Measurements from ENCODE around the gene IRF2.
A peak's percentile ranks its signal among the peaks of the same experiment; 100 is the strongest.

The IRF2 gene

DNA sequence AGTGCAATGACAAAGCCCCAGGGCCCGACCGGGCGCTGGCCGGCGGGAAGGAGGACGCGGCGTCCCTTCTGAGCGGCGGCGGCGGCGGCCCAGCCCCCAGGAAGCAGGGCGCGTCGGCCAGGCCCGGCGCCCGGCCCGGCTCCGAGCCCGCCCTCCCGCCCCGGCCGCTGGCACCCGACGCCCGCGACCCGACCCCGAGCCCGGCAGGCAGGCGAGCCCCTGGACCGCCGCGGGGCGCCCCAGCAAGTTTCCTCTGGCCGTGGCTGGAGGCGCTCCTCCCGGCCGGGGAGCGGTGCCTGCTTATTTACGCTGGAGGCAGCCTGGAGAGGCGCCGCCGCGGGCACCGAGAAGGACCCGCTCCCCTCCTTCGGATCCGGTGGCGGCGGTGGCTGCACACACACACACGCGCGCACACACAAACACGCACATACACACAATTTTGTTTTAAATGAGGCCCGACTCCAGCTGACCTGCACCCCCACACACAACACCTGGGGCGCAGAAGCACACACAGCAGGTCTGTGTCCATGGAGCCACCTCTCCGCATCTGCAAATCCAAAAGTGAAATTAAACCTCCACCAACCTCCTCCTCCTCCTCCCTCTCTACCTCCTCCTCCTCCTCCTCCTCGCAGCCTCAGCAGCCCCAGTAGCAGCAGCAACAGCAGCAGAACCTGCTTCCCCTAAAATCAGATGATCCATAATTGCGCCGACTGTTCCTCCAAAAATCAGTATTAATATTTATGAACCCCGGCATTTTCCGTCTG, 669 bp downstream of the IRF2 start:
- DNase-seq (ENCODE audit: low spot score), result peak; percentile 42

DNA sequence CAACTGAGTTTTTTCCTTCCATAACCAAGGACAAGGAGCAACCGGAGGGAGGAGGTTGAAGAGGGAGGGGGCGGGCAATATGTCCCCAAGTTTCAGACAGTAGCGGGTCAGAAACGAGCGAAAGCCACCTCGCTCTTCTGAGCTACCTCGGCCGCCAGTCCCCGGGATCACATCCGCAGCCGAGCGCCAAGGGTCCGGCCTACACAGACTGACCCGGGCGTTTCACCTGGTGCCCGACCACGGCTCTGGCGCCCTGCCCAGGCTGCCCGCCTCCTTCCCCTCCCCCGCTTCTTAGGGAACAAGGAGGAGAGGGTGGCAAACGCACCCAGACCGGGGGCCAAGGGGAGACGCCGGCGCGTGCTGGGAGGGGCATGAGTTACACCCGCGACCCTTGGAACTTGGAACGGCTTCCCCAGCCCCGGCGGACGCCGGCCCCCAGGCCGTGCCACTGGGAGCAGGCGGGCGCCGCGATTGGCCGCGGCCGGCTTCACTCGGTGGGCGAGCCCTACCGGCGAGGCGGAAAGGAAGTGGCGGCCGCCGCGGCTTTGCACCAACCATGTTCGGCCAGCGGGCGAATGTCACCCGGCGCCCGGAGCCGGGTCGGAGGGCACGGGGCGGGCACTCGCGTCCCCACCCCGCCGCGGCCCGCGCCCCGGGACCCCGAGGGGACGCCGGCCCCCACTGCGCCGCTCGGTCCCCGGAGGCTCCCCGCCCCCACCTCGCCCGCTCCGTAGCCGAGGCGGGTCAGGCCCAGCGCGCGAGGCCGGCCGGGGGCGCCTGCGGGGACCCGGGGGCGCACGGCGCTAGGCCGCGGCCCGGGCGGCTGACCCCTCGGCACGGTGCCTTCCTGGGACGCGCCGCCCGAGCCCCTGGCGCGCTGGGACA, 1.5 kb downstream of the IRF2 start:
- DNase-seq (ENCODE audit: low spot score), result peak; percentile 62

DNA sequence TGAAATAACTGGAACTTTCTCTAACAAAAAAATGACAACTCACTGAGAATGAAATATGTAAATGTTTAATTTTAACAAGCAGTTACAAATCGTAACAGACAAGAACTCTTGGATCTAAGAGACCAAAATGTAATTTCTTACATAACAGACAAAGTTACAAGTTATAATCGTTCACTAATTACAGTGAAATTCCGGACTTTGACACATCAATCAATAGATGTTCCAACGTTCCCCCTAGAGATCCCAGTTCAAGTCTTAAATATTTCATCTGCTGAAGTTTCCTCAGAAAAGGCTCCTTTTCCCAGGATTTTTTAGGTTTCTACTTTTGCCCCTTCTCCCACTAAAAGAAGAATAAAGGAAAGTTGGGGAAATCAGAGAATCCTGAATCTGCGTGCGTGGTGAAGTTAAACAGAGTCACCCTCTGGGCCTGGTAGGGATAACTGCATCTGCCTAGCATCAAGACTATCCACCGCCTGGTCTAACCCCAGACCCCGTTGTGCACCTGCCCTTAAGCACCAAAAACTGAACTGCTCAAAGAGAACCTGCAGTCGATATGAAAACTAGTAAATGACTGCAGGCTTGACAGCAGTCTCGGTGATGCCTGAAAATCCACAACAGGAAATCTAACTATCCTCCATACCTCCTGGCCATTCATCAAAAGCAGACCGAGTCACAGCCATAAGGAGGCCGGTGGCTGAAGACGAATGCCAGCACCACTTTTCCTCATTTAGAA, 2.3 kb downstream of the IRF2 start:
- DNase-seq (ENCODE audit: low spot score), result peak; percentile 49

DNA sequence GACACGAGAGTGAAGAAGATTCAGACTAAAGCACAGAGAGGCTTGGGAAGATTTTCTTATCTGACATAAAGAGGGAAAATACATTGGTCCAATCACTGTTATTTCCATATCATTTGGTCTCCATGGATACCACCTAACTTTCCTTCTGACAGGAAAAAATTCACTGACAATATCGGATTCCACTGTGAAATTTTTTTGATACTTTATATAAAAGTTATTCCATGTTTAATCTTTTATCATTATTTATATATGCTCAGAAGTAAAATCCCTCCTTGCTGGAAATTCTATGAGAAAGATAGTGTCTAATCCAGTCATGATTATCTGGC, 3.6 kb downstream of the IRF2 start:
- DNase-seq (ENCODE audit: low spot score), result no peak

DNA sequence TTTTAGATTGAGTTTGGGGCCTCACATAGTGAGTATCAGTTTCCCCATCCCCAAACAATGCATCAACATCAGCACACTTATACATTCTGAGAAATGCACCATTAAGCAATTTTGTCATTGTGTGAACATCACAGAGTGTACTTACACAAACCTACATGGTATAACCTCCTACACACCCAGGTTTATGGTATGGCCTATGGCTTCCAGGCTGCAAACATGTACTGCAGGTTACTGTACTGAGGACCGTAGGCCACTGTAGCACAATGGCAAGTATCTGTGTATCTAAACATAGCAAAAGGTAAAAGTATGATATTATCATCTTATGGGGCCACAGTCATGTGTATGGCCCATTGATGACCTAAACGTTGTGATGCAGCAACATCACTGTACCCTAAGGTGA, 7.7 kb downstream of the IRF2 start:
- no peak for DNase-seq (ENCODE audit: low spot score)

DNA sequence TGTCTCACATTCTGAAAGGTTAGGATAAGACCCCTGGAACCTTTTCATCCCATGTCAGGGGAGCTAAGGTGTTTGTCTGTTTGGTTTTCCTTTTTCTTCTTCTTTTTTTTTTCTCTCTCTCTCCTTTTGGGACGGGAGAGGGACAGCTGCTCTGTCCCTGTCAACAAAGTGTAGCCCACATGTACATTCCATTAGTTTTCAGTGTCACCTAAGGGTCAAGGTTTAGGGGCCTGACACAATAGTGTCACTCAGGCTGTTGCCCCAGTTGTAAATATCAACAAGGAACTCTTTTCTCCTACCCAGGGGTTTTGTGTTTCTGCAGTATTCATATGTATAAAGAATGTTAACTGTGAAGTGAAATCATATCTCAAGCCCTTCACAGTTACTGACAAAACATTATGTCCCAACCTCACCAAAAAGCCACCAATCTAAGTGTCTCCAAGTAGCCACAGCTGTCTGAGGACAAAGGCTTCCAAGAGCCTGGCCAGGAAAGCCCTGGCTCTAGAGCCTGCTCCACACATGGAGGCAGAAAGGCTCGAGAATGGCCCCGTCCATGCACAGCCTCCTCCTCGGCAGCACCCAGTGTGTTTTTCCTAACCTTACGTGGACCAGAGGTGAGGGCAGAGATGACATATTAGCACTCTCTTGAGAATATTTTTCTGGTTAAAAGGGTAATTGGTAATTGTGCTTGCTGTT, 9.4 kb downstream of the IRF2 start:
- DNase-seq (ENCODE audit: low spot score), result no peak

DNA sequence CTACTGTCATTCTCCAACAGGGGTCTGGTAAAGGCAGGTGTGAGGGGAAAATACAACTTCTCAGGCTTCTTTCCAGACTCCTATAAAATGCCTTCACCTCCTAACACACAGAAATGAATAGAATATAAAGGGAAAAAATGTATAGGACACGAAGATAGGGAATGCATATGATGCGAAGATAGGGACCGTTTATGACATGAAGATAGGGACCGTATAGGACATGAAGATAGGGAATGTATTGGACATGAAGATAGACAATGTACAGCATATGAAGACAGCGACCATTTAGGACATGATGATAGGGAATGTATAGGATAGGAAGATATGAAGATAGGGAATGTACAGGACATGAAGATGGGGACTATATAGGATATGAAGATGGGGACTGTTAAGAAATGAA, 10.5 kb downstream of the IRF2 start:
- no peak for DNase-seq (ENCODE audit: low spot score)

DNA sequence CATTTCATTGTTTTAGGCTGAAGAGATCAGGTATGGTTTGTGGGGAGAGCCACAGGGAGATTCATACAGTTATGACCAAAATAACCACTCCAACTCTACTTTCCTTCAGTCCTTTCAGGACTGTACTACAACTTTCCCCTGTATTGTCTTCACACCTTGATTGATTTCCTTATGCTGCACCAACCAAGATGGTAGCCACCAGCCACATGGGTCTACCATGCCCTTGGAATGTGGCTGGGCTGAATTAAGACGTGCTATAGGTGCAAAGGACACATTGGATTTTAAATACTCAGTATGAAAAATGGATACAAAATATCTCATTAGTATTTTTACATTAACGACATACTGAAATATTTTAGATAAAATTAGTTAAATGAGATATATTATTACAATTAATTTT, 11.2 kb downstream of the IRF2 start:
- no peak for DNase-seq (ENCODE audit: low spot score)

DNA sequence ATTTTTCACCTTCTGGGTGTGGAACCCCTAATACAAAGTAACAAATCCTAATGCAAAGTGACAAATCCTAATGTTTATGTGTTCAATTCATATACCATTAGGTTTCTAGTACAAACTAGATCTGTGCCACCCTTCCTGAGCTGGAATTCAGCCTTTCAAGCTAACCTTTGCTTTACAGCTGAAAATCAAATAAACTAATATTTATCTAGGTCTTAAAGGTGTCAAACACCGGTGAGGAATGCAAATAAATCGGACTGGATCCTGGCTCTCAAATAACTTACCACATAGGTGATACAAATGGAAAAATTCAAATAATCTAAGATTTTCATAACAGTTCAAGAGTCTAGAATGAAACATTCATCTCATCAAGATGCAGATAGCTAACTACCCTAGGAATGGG, 11.6 kb downstream of the IRF2 start:
- DNase-seq (ENCODE audit: low spot score), result no peak

DNA sequence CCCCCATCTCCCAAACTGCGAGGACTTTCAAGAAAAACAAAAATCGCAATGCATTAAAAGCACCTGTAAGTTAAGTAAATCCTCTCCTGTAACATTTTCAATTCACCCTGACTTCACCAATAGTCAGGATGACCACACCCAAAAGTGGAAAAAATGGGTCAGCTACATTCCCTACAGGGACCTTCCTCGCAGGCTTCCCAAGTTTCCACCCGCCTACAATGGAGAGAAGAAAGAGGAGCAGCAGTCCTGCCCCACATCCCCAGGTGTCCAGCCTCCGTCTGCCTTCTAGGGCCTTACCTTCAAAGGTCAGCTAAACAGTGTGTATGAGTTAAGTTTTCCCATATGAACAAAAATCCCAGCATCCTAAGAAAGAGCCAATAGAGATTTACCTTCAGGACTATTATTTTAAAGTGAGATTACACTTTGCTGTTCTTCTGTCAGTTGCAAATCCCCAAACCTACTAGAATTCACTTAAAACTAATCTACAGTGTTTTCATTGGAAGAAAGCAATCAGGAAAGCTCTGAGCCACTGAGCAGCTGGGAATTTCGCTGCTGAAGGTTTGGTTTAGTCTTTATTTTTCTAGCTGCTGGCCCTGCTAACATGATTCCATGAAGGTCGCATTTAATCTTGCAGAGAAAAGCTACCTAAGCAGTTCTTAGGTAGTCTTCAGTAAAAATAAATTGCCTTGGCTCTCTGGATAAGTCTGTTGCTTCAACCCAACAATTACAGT, 12.5 kb downstream of the IRF2 start:
- no peak for DNase-seq (ENCODE audit: low spot score)

DNA sequence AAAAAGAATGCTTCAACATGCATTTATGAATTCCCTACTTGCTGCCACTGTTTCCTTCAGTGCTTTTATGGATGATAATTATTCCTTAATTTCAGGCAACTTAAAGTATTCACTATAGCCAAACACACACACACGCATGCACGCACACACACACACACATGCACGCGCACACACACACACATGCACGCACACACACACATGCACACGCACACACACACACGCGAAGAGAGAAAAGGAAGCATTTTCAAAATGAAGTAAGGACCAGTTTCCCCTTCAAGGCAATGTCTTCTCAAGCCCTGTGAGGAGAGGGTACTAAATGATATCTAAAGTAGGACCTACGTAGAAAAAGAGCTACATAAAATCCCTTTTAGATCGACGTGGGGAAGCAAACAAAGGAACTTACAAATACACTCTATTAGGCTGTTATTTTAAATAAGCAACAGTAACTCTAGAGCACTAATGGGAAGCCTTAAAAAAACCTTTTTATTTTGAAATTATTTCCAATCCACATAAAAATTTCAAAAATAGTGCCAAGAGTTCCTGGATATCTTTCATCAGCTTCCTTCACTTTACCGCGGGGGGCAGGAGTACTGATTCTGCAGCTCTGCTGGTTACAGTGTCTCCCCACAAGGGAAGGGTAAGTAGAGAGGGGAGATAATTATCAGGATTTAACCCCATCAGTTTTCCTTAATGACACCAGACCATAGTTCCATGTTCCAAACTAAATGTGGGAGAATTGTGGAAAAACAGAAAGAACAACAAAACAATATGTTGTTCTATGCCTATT, 13.7 kb downstream of the IRF2 start:
- no peak for DNase-seq (ENCODE audit: low spot score)

DNA sequence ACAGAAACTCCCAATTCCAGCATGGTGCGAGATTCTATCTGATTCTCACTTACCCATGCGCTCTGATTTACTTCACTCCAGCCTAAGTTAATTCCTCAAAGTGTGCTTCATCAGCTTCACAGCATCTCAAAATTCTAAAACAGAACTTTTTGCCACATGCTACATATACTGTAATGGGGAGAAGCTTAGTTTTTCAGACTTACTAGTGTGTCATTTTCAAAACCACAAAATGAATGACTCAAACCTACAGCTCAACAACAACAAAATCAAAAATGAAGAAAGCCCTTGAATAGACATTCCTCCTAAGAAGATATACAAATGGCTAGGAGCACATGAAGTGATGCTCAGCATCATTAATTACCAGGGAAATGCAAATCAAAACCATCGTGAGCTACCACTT, 14.9 kb downstream of the IRF2 start:
- DNase-seq (ENCODE audit: low spot score), result no peak

DNA sequence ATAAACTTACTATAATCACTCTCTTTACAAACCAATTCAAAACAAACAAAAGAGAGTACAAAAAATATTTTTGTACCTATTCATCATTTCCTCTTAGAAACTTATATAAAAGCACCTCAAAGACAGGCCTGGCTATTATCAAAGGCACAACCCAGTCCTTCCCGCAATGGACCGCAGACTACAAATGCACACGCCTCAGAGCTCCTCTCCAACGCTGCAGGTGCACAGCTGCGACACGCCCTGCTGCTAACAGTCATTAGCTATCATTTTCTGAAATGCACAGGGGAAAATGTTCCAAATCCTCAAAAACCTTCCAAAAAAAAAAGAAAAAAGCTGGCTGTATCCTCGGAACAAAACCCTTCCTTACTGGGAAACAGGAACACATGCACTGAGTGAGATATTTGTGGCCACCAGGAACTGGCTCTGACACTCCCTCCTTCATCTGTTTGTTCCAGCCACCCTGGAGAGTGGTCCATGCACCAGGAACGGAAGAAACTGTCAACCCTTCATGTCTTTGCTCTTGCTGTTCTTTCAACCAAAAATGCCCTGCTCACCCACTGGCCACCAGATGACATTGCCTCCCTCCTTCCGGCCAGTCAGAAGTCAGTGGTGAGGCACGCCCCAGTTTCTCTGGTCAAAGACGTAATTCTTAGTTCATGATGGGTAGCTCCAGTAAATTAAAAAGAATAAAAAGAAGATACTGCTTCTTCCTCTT, 16.7 kb downstream of the IRF2 start:
- no peak for DNase-seq (ENCODE audit: low spot score)

DNA sequence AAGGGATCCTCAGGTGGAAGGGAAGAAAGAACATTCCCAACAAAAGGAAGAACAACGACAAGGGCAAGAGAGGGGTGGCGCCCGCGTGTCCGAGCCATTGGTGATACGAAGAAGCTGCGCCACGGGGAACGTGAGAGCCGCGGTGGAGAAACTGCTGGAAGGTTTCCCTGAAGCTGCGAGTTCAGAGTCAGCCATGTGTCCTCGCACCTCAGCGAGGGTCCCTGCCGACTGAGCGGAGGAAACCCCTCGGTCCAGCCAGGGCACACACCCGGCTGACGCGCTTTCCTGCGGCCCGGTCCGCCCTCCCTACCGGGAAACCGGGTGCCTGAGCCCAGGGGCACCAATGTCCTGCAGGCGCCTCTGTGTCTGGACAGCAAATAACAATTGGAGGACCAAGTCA, 18.0 kb downstream of the IRF2 start:
- no peak for DNase-seq (ENCODE audit: low spot score)

DNA sequence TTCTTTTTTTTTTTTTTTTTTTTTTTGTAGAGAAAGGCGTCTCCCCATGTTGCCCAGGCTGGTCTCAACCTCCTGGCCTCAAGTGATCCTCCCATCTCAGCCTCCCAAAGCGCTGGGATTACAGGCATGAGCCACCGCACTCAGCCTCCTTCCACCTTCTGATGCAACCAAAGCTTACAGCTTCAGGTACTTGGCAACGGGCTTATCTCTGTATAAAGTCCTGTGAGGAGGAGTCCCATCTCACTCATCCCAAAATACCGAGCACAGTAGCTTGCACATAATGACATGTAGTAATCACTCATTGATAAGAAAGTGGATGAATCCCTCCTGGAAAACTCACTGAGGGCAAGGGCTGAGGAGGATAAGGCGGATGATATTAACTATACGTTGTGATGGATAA, 19.1 kb downstream of the IRF2 start:
- no peak for DNase-seq (ENCODE audit: low spot score)

DNA sequence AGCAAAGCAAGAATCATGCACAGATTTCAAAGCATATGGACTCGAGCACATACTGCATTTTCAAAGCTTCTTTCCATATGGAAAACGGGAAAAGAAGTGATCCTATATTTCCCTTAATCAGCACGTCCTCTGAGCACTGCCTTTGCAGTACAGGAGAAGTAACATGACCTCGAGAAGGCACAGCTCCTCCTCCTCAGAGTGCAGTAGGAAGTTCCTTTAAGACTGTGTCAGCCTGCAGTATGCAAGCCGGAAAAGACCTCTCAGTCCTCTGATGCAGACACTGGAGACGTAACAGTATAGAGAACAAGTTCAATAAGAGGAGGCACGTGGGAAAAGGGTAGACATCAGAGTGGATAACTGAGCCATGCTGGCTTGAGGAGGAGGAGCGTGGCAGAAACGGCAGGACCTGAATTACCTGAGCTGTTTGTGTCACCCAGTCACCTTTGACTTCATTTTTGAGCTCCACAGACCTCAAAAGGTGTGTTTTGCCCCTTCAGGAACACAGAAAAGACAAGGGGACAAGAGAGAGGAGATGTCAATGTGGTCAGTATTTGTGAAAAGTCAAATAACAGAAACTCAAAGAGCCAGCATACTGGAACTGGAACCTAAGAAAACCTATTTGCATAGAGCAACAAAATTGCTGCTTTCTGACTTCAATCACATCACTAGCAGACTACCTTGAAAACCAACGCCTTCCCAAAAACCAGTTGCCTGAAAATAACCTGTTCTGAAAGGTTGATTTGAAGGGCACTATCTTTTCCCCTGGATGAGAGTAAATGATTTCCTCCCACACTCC, 20.8 kb downstream of the IRF2 start:
- DNase-seq (ENCODE audit: low spot score), result peak; percentile 35

DNA sequence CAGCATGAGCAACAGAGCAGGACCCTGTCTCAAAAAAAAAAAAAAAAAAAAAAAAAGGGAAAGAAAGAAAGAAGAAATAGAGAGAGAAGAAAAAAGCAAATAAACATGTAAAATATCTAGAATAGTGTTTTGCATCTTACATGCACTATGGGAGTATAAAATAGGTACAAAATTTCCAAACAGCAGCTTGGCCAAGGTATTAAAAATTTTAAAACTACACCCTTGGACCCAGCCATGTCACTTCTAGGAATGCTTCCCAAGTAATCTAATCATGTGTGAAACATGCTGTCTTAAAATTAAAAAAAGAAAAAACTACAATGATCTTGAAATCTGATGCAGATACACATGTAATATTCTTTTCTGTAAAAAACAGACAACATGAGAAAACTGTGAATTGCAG, 21.6 kb downstream of the IRF2 start:
- DNase-seq (ENCODE audit: low spot score), result no peak

DNA sequence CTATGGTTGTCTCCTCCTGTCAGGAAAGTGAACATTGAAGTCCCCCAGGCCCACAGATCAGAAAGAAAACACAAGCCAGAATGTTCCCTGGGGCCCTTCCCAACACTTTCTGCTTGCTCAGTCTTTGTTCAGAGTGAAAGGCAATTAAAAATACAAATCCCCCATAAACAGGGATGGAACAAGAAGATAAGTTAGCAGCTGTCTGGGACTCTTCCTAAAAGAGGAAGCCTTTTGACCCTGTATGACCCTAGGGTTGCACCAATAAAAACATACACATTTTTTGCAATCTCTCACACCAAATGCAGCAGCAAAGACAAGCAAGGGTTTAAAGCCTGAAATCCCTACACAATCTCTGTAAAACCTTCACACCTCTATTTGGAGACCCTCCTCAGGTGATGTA, 22.6 kb downstream of the IRF2 start:
- DNase-seq (ENCODE audit: low spot score), result no peak

All from putamen (tissue), 1 donor.